ENCODE data around the gene PLEKHA6.

The PLEKHA6 gene

GRCh38 chr1:204307334-204307883 lies 52.3 kb downstream of the PLEKHA6 start:
- DNase-seq = no peak

DNA sequence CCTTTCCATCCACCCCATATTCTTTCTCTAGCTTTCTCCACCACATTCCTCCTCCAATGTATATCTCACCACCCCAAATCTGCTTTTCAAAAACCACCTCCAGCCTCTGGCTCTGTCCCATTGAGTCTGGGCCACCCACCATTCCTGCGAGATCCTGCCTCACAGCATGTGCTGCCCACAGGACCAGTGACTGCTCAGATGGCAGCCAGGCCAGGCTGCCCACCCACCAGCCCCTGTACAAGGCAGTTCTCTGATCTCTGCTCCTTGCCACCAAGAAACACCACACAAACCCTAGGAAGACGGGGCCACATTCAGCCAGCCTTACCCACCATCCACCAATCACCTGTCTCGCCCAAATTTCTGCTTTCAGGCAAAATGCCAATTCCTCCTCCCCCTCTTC lies 53.7 kb downstream of the PLEKHA6 start:
- no peak for DNase-seq

- DNase-seq = no peak
Observed at GRCh38 chr1:204304067-204304466, 55.7 kb downstream of the PLEKHA6 start.

DNA sequence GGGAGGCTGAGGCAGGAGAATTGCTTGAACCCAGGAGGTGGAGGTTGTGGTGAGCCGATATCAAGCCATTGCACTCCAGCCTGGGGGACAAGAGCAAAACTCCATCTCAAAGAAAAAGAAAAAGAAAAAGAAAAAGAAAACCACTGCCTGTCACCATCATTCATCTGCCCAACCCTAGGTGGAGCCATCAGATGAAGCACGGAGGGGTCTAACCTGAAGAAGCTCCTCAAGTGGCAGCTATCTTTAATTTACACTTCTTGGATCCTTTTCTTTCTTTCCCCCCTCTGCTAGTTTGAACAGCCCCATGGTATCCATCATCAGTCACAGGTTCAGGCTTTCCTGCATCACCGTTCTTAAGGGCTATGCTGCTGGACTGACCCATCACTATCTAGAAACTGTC lies 57.0 kb downstream of the PLEKHA6 start:
- DNase-seq = no peak

- DNase-seq = no peak
Observed at GRCh38 chr1:204301171-204301957, 58.4 kb downstream of the PLEKHA6 start.

DNA sequence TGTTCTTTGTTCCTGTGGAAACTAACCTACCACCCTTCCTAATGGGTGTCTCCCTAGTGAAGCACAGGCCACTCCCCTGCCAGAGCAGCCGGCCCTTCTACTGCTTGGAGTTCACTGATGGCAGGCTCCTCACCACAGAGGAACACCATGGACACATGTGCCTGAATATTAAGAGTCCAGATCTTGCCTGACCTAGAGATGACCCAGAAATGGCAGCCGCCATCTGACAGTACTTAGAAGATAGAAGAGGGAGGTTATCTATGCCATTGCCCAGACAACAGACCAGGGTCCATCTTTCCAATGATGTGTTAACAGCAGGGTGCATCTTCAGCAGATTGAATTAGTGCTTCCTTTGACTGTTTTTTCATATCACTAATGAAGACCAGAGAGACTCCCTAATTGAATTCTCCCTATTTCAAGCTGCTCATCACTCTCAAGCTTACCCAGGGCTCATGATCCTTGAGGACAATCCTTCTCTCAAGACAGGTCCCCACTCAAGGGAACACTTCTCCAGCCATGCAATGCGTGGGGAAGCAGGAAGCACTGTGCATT lies 59.8 kb downstream of the PLEKHA6 start:
- no peak for DNase-seq

DNA sequence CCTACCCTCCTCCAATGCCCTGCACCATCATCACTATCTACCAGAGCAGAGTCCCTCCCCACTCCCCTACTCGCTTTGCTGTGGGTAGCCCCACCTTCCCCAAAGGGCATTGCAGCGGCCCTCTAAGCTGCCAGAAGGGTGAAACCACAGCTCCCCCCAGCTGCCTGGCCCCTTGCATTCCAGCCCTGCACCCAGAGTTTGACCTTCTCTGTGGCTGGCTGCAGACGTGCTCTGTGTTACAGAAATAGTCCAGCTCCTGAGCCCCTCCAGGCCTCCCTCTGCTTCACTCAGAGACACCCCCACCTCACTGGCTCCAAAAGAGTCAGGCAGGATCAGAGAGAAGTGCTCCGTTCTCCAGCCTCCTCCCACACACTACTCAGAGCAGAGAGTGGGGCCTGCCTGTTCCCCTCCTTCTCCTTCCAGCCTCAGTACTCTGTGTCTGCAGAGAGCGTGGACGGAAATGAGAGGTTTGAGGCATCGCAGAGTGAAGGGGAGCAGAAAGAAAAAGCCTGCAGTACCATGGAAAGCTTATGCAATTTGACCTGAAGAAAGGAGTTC lies 63.2 kb downstream of the PLEKHA6 start:
- peak; percentile 74 for DNase-seq

DNA sequence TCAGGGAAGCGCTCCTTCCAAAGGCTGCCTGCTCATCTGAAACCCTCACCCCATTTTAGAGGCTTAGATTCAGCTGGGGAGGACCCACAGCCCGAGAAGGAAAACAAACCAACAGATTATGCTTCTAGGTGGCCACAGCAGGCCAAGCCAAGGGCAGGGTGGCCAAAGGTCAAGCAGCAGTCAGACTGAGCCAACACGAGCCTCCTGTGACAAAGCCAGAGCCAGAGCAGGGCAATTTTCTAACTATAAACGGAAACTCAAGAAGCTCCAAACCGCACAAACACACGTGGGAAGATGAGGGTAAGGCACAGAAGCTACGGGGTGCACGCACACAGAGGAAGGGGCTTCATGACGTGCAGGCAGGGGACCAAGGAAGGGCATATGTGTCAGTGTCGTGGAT lies 64.1 kb downstream of the PLEKHA6 start:
- DNase-seq = no peak

- no peak for DNase-seq
Observed at GRCh38 chr1:204294357-204294756, 65.4 kb downstream of the PLEKHA6 start.

DNA sequence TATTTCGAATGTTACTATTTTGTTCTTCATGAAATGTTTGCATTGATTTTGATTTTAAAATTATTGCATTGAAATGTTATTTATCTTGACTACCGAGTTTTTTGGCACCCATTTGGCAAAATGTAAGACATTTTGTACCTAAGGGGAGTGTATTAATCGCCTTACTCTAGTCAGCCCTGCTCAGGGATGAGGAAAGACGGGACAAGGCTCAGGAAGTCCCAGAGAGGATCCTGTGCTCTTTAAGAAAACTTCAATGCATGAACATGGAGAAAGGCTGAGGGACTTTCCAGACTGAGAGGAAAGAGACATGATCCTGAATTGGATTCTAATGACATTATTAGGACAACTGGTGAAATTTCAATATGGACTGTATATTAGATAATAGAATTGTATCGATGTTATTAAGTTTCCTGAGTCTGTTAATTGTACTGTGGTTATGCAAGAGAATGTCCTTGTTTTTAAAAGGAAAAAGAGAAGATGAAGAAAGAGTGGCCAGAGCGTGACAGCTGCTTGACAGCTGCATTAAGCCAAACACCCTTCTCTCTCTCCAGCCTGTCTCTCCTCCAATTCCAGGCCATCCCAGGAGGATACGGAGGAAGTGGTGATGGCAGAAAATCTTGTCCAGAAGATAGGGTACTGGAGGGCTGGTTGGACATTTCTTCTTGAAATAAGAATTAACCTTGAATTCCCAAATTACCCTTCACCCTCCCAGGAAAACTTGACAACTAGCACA lies 66.0 kb downstream of the PLEKHA6 start:
- DNase-seq = no peak

DNA sequence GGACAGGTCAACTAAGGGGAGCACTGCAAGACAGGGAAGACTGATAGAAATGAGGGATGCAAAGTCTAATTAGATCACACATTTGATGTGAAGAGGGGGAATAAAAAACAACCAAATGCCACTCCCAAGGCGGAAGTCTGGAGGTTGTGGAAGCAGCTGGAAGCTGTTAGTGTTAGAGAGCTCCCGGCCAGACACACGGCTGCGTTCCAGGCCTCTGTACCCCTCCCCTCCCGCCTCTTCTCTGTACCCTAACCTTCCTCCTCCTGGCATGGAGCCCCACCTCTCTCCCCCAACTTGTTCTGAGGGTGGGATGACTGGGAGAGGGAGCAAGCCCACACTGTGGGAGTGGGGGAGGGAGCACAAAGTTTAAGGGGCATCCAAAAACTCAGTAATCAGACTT lies 67.0 kb downstream of the PLEKHA6 start:
- no peak for DNase-seq

DNA sequence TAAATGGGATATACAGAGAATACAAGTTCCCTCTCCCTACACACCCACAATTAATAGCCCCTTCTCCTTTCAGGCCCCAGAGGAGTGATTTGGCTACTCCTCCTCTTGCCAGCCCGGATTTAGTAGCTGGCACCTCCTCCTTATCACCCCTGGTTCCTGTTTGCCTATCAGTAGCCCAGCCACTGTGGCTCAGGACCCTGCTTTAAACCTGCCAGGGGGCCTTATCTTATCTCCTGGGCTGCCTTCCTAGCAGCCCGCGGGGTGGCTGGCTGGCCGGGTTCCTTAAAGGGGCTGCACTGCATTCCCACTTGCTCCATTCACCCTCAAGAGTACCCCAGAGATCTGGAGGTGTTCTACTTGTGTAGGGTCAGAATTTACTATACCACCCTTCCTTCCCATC lies 70.4 kb downstream of the PLEKHA6 start:
- no peak for DNase-seq

DNA sequence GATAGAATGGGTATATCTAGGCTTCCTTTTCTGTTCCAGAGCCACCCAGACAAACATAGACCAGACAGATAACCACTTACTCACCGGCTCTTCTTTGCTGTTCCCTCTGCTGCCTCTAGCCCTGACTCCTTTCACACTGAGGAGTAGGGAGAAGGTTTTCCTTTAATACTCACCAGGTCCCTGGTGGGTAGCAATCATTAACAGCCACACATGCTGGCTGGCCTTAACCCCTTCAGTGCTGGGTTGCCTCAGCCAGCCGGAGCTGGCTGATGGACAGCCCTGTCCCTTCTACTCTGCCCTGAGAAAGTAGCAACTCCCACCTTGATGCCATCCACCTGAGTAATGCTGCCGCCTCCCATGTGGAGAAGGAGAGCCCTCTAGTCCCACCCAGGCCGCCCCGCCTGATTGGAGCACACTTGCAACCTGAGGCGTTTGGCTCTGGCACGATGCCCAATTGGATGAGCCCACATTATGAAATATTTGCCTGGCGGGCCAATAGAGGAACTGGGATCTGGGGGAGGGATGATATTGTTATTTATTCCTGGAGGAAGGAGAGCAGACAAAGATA lies 71.6 kb downstream of the PLEKHA6 start:
- DNase-seq = peak; percentile 16

- DNase-seq = no peak
Observed at GRCh38 chr1:204287466-204287891, 72.2 kb downstream of the PLEKHA6 start.

- peak; percentile 86 for DNase-seq
Observed at GRCh38 chr1:204286831-204287421, 72.8 kb downstream of the PLEKHA6 start.

DNA sequence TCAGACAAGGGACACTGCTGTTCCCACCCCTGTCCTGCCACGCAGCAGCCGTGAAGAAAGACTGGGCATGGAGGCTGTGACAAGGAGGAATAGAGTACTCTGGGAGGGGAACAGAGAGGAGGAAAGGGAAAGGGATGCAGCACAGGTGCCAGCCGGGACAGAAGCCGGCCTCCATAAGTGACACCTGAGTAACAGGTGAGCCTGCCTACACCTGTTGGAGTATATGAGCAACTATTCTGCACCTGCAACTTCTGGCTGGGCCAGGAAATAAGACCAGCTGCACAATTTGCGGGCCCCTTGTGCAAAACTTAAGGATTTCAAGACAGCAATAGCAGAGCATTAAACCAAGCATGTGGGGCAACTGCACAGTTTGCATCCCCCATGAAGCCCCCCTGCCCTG lies 73.4 kb downstream of the PLEKHA6 start:
- no peak for DNase-seq

DNA sequence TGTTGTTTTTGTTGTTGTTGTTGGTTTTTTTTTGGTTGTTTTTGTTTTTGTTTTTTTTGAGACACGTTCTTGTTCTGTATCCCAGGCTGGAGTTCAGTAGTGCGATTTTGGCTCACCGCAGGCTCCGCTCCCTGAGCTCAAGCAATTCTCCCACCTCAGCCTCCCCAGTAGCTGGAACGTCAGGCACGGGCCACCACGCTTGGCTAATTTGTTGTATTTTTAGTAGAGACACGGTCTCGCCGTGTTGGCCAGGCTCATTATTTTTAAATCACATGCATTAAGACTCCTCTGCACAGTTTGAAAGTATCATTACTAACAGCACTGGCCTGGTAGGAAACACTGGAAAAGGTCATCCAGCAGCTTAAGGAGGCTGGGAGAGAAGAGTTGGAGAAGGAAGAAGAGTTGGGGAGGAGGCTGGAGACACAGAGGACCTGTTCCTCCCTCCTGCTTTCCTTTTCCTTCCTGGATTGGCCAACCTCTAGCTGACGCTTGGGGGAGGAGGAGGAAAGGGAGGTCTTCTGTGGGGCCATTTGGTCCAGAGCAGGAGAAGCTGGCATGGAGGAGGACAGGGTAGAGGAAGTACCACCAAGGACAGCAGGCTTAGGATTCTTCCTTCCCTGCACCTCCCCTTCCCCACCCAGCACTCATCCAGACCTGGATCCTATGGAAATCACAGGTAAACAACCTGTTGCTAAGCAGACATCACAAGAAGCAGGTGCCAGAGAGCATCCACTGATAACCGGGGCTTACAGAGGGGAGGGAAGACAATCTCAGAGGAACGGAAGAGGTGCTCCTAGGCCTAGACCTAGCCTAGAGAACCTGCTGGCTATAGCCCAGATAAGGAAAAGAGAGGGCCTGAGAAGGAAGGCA lies 74.1 kb downstream of the PLEKHA6 start:
- DNase-seq = no peak

DNA sequence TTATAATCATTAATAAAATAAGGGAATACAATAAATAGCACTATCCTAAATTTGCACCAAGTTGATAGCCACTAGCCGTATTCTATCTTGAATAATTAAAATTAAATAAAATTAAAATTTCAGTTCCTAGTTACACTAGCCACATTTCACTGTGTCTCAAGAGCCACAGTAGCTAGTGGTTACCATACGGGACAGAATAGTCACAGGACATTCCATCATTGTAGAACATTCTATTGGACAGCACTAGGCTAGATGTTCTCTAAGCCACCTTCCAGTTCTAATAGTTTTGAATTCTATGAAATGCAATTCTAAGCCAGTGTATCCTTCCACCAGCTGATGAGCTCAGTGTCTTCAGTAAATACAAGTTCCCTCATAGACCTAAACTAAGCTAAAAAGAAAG lies 74.8 kb downstream of the PLEKHA6 start:
- no peak for DNase-seq

GRCh38 chr1:204283711-204284651 lies 75.7 kb downstream of the PLEKHA6 start:
- no peak for DNase-seq

DNA sequence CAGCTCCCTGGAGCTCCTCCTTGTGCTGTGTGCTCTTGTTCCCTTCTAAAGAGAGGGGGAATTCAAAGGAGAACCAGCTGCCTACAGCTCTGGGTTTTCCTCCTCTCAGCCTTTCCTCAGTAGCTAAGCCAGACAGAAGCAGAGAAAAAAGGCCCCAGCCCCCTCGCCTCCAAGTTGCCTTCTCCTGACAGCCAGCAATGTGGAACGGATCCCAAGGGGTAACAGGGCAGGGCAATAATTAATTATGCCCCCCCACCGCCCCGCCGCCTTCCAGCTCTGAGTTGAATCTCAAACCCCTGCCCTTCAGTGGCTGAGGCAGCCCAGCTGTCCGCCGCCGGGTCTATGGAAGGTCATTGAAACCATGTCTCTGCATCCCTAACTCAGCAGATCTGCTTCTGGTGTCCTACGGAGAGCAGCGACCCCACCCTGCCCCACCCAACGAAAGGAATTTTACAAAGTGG lies 76.9 kb downstream of the PLEKHA6 start:
- no peak for DNase-seq
